ENCODE results near the gene CENPE.
"Not testable (repeated sequence)": the region's sequence is repeated elsewhere in the genome, so short reads cannot be mapped to it uniquely, and the experiment has no call there.

The CENPE gene

GRCh38 chr4:103198111-103198765 lies at the start of gene CENPE:
Gene CENPE, minus strand, starts transcription at chr4:103198343. Its CDS starts 24 bp downstream, at chr4:103198319.
- peak within 1 kb of the TSS; percentile 82 for H3K4me3 ChIP-seq (ENCODE audit: low read depth, low read length)
- peak; percentile 46 for DNase-seq (ENCODE audit: low read depth)

DNA sequence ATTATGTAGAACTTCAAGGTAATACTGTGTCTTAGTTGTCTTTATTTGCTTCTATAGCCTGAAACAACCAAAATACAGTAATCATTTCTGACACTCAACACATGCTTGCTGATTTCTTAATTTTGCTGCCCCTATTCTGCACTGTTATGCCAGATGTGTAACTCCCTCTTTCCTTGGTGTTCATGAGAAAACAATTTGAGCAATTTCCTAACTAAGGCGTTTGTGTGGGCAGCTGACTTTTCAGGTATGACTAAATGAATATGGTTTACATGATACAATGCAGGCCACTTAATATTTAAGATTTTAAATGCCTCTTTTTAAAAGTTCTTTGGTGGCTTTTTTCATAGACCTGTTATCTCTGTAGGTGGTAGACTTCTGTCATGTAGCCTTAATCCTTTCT lies 46.1 kb upstream of the CENPE start:
- DNase-seq (ENCODE audit: low read depth): no peak

DNA sequence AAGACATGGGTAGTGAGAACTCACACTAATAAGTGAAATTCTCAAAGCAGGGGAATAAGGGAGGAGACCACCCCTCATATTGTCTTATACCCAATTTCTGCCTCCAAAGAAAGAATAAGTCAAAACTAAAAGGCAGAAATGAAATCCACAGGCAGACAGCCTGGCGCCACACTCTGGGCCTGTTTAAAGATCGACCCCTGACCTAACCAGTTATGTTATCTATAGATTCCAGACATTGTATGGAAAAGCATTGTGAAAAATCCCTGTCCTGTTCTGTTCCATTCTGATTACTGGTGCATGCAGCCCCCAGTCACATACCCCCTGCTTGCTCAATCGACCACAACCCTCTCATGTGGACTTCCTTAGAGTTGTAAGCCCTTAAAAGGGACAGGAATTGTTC lies 32.8 kb upstream of the CENPE start:
- not testable (repeated sequence) for H3K4me3 ChIP-seq (ENCODE audit: low read depth, low read length); DNase-seq (ENCODE audit: low read depth)

More for the DNA sequence above, 46.1 kb upstream of the CENPE start:
- H3K4me3 ChIP-seq (ENCODE audit: low read depth, low read length): no peak overlapping the region

DNA sequence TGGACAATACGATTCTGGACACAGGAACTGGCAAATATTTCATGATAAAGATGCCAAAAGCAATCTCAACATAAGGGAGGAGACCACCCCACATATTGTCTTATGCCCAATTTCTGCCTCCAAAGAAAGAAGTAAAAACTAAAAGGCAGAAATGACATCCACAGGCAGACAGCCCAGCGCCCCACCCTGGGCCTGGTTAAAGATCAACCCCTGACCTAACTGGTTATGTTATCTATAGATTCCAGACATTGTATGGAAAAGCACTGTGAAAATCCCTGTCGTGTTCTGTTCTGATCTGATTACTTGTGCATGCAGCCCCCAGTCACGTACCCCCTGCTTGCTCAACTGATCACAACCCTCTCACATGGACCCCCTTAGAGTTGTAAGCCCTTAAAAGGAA lies 25.4 kb upstream of the CENPE start:
- not testable (repeated sequence) for DNase-seq (ENCODE audit: low read depth); H3K4me3 ChIP-seq (ENCODE audit: low read depth, low read length)

DNA sequence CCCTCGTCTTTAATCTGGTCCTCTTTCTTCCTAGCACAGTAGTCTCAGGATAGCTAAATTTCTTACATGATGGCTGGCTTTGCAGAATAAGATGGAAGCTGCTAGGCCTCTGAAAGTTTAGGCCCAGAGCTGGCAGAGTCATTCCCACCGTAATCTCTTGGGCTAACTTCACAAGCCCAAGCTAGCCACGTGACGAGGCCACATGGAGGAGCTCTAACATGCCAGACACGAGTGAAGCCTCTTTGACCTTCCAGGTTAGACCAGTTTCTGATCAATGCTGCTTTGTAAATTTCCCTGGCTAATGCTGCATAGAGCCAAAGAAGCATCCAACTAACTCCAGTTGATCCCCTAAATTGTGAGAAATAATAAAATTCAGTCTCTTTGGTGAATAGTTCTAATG lies 9.5 kb upstream of the CENPE start:
- H3K4me3 ChIP-seq (ENCODE audit: low read depth, low read length): no peak overlapping the region
- DNase-seq (ENCODE audit: low read depth): no peak

DNA sequence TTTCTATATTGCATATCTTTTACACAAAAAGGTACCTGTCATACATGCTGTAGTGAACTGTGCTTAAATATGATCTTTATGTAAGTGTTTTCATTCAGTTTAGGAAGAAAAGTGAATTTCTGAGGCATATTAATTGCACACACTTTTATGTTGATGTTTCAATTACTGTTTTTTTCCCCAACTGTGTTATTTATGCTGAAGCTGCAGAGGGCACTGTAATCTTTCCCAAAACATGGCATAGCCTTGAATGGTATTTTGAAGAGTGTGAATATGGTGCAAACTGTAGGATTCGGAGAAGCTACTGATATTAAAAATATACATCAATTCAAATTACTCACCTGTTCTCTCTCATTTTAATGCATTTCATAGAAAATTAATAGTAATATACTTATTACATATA lies 6.0 kb upstream of the CENPE start:
- no peak for DNase-seq (ENCODE audit: low read depth)
- H3K4me3 ChIP-seq (ENCODE audit: low read depth, low read length): no peak overlapping the region

DNA sequence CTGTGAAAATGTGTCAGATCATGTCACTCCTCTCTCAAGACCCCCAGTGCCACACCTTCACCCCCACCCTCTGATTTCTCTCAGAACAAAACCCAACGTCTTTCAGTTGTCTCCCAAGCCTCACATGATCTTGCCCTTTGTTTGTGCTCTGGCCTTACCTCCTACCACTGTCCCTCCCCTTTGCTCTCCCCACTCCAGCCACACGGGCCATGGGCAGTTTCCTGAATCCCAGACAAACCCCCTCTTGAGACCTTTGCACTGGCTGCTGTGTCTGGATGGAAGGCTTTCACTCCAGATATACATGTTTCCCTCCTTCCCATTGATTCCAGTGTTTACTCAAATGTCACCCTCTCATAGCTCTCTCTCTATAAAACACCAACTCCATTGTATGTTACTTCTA lies 3.6 kb upstream of the CENPE start:
- no peak overlapping the region for H3K4me3 ChIP-seq (ENCODE audit: low read depth, low read length)
- DNase-seq (ENCODE audit: low read depth): no peak

DNA sequence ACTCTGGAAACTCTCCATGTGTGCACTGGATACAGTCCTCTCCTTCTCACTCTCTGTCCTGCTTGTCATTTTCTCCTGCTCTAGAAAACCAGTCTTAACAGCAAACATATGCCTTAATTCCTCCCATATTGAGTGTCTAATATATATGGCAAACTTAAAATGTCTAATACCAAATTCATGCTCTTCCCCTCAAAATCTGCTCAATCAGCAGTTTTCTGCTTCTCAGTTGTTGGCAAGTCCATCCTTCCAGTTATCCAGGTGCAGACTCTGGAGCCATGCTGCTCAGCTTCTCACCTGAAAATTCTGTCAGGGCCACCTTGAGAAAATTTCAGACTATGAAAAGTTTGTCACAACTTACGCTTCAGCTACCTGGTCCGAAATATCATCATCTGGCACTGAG lies 3.1 kb upstream of the CENPE start:
- DNase-seq (ENCODE audit: low read depth): no peak
- H3K4me3 ChIP-seq (ENCODE audit: low read depth, low read length): no peak overlapping the region

- peak overlapping the region; percentile 82 for H3K4me3 ChIP-seq (ENCODE audit: low read depth, low read length)
- DNase-seq (ENCODE audit: low read depth): no peak
Observed at GRCh38 chr4:103199009-103199408, 866 bp upstream of the CENPE start.

DNA sequence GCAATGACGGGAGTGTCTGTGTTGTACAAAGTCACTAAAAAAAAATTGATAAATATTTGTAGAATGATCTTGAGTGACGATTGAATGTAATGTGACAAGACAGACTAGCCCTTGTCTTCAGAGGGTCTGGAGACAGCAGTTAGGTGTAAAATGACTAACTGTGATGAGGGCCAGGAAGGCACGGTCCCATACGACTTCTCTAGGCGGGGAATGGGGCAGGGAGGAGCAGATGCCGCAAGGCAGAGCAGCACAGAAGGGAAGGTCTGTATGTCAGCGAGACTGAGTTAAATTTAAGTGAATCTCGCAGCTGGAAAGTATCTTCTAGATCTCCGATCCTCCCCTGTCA lies 405 bp downstream of the CENPE start:
- no peak for DNase-seq (ENCODE audit: low read depth)
- peak overlapping the region; percentile 82 for H3K4me3 ChIP-seq (ENCODE audit: low read depth, low read length)

GRCh38 chr4:103193457-103193856 lies 4.7 kb downstream of the CENPE start:
- no peak overlapping the region for H3K4me3 ChIP-seq (ENCODE audit: low read depth, low read length)
- DNase-seq (ENCODE audit: low read depth): no peak

GRCh38 chr4:103171006-103171405 lies 27.1 kb downstream of the CENPE start:
- no peak for DNase-seq (ENCODE audit: low read depth)
- no peak overlapping the region for H3K4me3 ChIP-seq (ENCODE audit: low read depth, low read length)

DNA sequence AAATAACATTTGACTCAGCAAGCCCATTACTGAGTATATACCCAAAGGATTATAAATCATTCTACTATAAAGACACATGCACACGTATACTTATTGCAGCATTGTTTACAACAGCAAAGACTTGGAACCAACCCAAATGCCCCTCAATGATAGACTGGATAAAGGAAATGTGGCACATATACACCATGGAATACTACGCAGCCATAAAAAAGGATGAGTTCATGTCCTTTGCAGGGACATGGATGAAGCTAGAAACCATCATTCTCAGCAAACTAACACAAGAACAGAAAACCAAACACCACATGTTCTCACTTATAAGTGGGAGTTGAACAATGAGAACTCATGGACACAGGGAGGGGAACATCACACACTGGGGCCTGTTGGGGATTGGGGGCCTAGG lies 28.4 kb downstream of the CENPE start:
- DNase-seq (ENCODE audit: low read depth); H3K4me3 ChIP-seq (ENCODE audit: low read depth, low read length): not testable (repeated sequence)

GRCh38 chr4:103168993-103169392 lies 29.1 kb downstream of the CENPE start:
- DNase-seq (ENCODE audit: low read depth): no peak
- no peak overlapping the region for H3K4me3 ChIP-seq (ENCODE audit: low read depth, low read length)

DNA sequence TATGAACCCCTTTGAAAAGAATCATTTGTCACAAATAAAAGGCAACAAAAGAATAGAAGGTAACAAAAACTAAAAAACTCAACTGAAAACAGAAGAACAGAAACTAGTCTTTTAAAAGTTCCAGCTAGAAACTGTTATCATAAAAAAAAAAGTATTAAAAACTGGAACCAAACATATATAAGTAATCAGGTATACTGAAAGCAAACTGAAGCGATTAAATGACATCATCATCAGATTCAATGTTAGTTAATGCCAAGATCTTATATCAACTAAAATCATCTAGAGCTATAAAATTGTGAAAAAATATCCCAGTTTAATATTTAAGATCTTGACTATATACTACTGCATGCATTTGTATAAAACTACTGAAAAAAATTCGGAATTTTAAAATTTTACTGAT lies 36.0 kb downstream of the CENPE start:
- no peak for DNase-seq (ENCODE audit: low read depth)
- H3K4me3 ChIP-seq (ENCODE audit: low read depth, low read length): no peak overlapping the region

- no peak overlapping the region for H3K4me3 ChIP-seq (ENCODE audit: low read depth, low read length)
- DNase-seq (ENCODE audit: low read depth): no peak
Observed at GRCh38 chr4:103158760-103159159, 39.4 kb downstream of the CENPE start.

DNA sequence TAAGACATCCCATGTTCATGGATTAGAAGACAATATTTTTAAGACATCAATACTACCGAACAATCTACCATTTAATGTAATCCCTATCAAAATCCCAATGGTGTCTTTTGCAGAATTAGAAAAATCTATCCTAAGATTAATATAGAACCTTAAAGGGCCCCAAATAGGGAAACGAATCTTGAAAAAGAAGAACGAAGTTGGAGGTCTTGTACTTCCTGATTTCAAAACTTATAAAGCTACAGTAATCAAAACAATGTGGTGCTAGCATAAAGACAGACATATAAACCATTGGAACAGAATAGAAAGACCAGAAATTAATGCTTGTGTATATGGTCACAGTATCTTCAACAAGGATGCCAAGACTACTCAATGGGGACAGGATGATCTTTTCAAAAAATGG lies 42.0 kb downstream of the CENPE start:
- H3K4me3 ChIP-seq (ENCODE audit: low read depth, low read length): no peak overlapping the region
- no peak for DNase-seq (ENCODE audit: low read depth)

- DNase-seq (ENCODE audit: low read depth): no peak
- no peak overlapping the region for H3K4me3 ChIP-seq (ENCODE audit: low read depth, low read length)
Observed at GRCh38 chr4:103152381-103152780, 45.8 kb downstream of the CENPE start.

GRCh38 chr4:103150677-103151076 lies 47.5 kb downstream of the CENPE start:
- no peak overlapping the region for H3K4me3 ChIP-seq (ENCODE audit: low read depth, low read length)
- DNase-seq (ENCODE audit: low read depth): no peak

GRCh38 chr4:103144926-103145325 lies 53.2 kb downstream of the CENPE start:
- no peak overlapping the region for H3K4me3 ChIP-seq (ENCODE audit: low read depth, low read length)

GRCh38 chr4:103137446-103137827 lies 60.7 kb downstream of the CENPE start:
- no peak overlapping the region for H3K4me3 ChIP-seq (ENCODE audit: low read depth, low read length)
- DNase-seq (ENCODE audit: low read depth): no peak

More at GRCh38 chr4:103144926-103145325, 53.2 kb downstream of the CENPE start:
- DNase-seq (ENCODE audit: low read depth): no peak
